K562 (cell line): ENCODE data around the gene SFXN5. TPM values are rescaled to one million over a fixed set of nuclear protein-coding genes. Genes with fewer than 3 reads are reported as not detected.

Source experiments
- ATAC-seq: fragments of 200-7000 bp; cut with Tn5 transposase; 3 replicates; pipeline ENCODE4 v1.9.1; 2020; ENCODE audit warnings: moderate library complexity
- BruUV-seq: library from RNA; stranded (reverse); fragments of 400-500 nt; replicated peaks from 2 replicates; lab custom pipeline; 2021; lab: Mats Ljungman, UMichigan
- CTCF ChIA-PET: fragments of 300-600 bp; formaldehyde crosslinking; extraction: SDS; loops from one replicate; lab custom pipeline; 2021; ENCODE audit warnings: low intra/inter-chr PET ratio; lab: Yijun Ruan, JAX
- POLR2A ChIA-PET: fragments of 300-600, 350-650 bp; sonication (Branson Sonifier 250); formaldehyde crosslinking; extraction: SDS; loops from one replicate; lab custom pipeline; 2021; ENCODE audit warnings: antibody characterized with exemption, inconsistent platforms; lab: Yijun Ruan, JAX
- DNase-seq, 4 experiments: peaks; one replicate each; pipeline versions ENCODE4 v3.0.0 to v3.0.0-alpha.2; 2011 to 2018; ENCODE audit warnings: low spot score in 3 of 4, mixed read lengths in 3 of 4; ENCODE audit errors: extremely low read depth in 1 of 4
- FAIRE-seq: peaks from 2 replicates; lab custom pipeline; 2011; peaks lifted over from hg19 to GRCh38; lab: Jason Lieb, UNC
- H2AFZ ChIP-seq: 2 replicates; pipeline ENCODE4 v1.6.0; 2011; ENCODE audit warnings: low read depth, low read length, control low read depth, inconsistent platforms
- H3K27ac ChIP-seq: fragments of 200-600 bp; 3 replicates; pipeline ENCODE4 v1.8.0; 2011; ENCODE audit warnings: low read depth, mild to moderate bottlenecking, control low read depth, inconsistent platforms, low read length, moderate library complexity, mixed read lengths; ENCODE audit errors: extremely low read depth
- H3K27me3 ChIP-seq, 2 experiments: fragments of 300-600 bp in 1 of 2; 2 replicates in 1 of 2; 3 replicates in 1 of 2; pipeline versions ENCODE4 v1.6.0 to v1.8.0; 2011; ENCODE audit warnings: inconsistent platforms in 2 of 2, low read length in 2 of 2, mild to moderate bottlenecking in 1 of 2, mixed read lengths in 1 of 2, moderate library complexity in 1 of 2; ENCODE audit not compliant: control insufficient read depth in 2 of 2, insufficient read depth in 2 of 2
- H3K36me3 ChIP-seq: fragments of 300-600 bp; 3 replicates; pipeline ENCODE4 v1.8.0; 2011; ENCODE audit warnings: mild to moderate bottlenecking, low read length, inconsistent platforms; ENCODE audit not compliant: control insufficient read depth, insufficient read depth
- H3K4me1 ChIP-seq, 2 experiments: fragments of 200-600 bp in 1 of 2; replicated peaks in 1 of 2; 2 replicates in 1 of 2; 3 replicates in 1 of 2; pipeline versions ENCODE4 v1.5.1 to v1.8.0; 2011; ENCODE audit warnings: inconsistent platforms in 2 of 2, low read length in 2 of 2, mild to moderate bottlenecking in 1 of 2, mixed read lengths in 1 of 2, moderate library complexity in 1 of 2; ENCODE audit not compliant: control insufficient read depth in 2 of 2, insufficient read depth in 2 of 2
- H3K4me2 ChIP-seq: 2 replicates; pipeline ENCODE4 v1.6.1; 2011; ENCODE audit warnings: low read length, control low read depth, inconsistent platforms, mixed read lengths; ENCODE audit not compliant: insufficient read depth
- H3K4me3 ChIP-seq: fragments of 200-600 bp; sonication (generic), shearing (Covaris generic); 2 replicates; pipeline ENCODE4 v1.5.1; 2016; ENCODE audit warnings: control low read depth, inconsistent platforms
- H3K79me2 ChIP-seq: fragments of 200-600 bp; 3 replicates; pipeline ENCODE4 v1.8.0; 2011; ENCODE audit warnings: low read length, inconsistent platforms; ENCODE audit not compliant: control insufficient read depth, insufficient read depth
- H3K9ac ChIP-seq, 2 experiments: 2 replicates each; pipeline versions ENCODE4 v1.6.0 to v1.6.1; 2011; ENCODE audit warnings: low read depth in 2 of 2, low read length in 2 of 2, control low read depth in 1 of 2, inconsistent platforms in 1 of 2, mild to moderate bottlenecking in 1 of 2, mixed read lengths in 1 of 2; ENCODE audit not compliant: insufficient read depth in 1 of 2
- H3K9me1 ChIP-seq: one replicate; pipeline ENCODE4 v1.6.0; 2011; ENCODE audit warnings: inconsistent platforms, mild to moderate bottlenecking, low read length, moderate library complexity; ENCODE audit not compliant: control insufficient read depth, insufficient read depth
- H3K9me3 ChIP-seq: replicated peaks from 2 replicates; pipeline ENCODE4 v1.5.1; 2011; ENCODE audit warnings: low read depth, low read length, inconsistent platforms; ENCODE audit not compliant: control insufficient read depth, insufficient read depth
- H4K20me1 ChIP-seq: replicated peaks from 2 replicates; pipeline ENCODE4 v1.6.1; 2011; ENCODE audit warnings: low read length, inconsistent platforms, mixed read lengths; ENCODE audit not compliant: control insufficient read depth, insufficient read depth
- CCNT2 ChIP-seq: IDR thresholded peaks from 2 replicates; pipeline ENCODE4 v1.6.1; 2011; ENCODE audit warnings: borderline replicate concordance, low read depth, mild to moderate bottlenecking, moderate library complexity, mixed read lengths, low read length; ENCODE audit not compliant: insufficient read length; ENCODE audit errors: extremely low read depth
- FOSL1 ChIP-seq: fragments of 200-800 bp; sonication (Bioruptor generic); conservative IDR thresholded peaks from 2 replicates; pipeline ENCODE4 v1.6.1; 2016; ENCODE audit warnings: missing genetic modification characterization, missing compliant biosample characterization
- FOXK2 ChIP-seq, 2 experiments: fragments of 450-650 bp; IDR thresholded peaks in 1 of 2; conservative IDR thresholded peaks in 1 of 2; 2 replicates each; pipeline ENCODE4 v1.6.1; 2016; ENCODE audit warnings: low read depth in 2 of 2, mild to moderate bottlenecking in 1 of 2
- PRPF4 ChIP-seq: fragments of 200-400 bp; formaldehyde crosslinking; IDR thresholded peaks from one replicate; pipeline ENCODE4 v1.6.1; 2017; ENCODE audit warnings: low read length, low read depth, mild to moderate bottlenecking; ENCODE audit not compliant: insufficient read depth, poor library complexity, severe bottlenecking
- SMARCA5 ChIP-seq: fragments of 450-650 bp; IDR thresholded peaks from 2 replicates; pipeline ENCODE4 v1.6.1; 2016
- SOX6 ChIP-seq: fragments of 450-650 bp; IDR thresholded peaks from 2 replicates; pipeline ENCODE4 v1.6.1; 2014; ENCODE audit warnings: mild to moderate bottlenecking
- SP1 ChIP-seq: sonication (generic); formaldehyde crosslinking; IDR thresholded peaks from 2 replicates; pipeline ENCODE4 v1.8.1; 2022; ENCODE audit warnings: mild to moderate bottlenecking, missing genetic modification reagents
- SP2 ChIP-seq: IDR thresholded peaks from 2 replicates; pipeline ENCODE4 v1.6.1; 2011; ENCODE audit warnings: mild to moderate bottlenecking, low read depth, low read length, moderate library complexity; ENCODE audit not compliant: poor library complexity, severe bottlenecking; ENCODE audit errors: extremely low read depth
- ZNF24 ChIP-seq: fragments of 450-650 bp; IDR thresholded peaks from 2 replicates; pipeline ENCODE4 v1.6.1; 2016
- ZNF551 ChIP-seq: fragments of 250-450 bp; sonication (Bioruptor Pico); IDR thresholded peaks from 2 replicates; pipeline ENCODE4 v1.5.0; 2021; ENCODE audit warnings: mild to moderate bottlenecking, moderate library complexity
- WGBS: fragments of 100-300 bp; shearing (Covaris generic); methylation state at CpG from one replicate; pipeline ENCODE4 v1.1.6; 2016; ENCODE audit warnings: low coverage, mixed read lengths; ENCODE audit not compliant: insufficient coverage; ENCODE audit errors: missing lambda C conversion rate; 5-methylcytosine and 5-hydroxymethylcytosine counted together
- in situ Hi-C: fragments of 300-500 bp; cut with MboI; formaldehyde crosslinking; loops from 4 replicates; pipeline ENCODE4 v1.15.0; 2018; ENCODE audit warnings: inconsistent platforms, mixed read lengths
- intact Hi-C: fragments of 100-400 bp; cut with micrococcal nuclease; formaldehyde crosslinking; loops from 2 replicates; pipeline ENCODE4 v1.14.2; 2022
- polyA plus RNA-seq, 8 experiments: library from polyadenylated mRNA; depleted of rRNA in 4 of 8; stranded (reverse) in 5 of 8; unstranded in 3 of 8; fragments of >200 nt; fragmentation: Nextera tagmentation in 2 of 8; fragmentation: Illumina TruSeq in 1 of 8; extraction: Ambion mirVana in 2 of 8; extraction: Trizol in 1 of 8; gene quantifications; 2 replicates each; pipeline versions ENCODE4 v1.2.1 to v1.2.3, GENCODE V29; 2011 to 2014; ENCODE audit warnings: inconsistent platforms in 1 of 8, missing spikeins in 1 of 8
- total RNA-seq, 7 experiments: library from RNA; depleted of rRNA in 6 of 7; stranded (reverse); fragments of >200 nt in 6 of 7; fragmentation: Illumina TruSeq in 2 of 7; extraction: Trizol in 2 of 7; gene quantifications; 2 replicates each; pipeline versions ENCODE4 v1.2.1 to v1.2.3, GENCODE V29; 2011 to 2021; ENCODE audit warnings: low replicate concordance in 1 of 7
- TF ChIP-seq, protein P1 (sequence below): fragments of 450-650 bp; IDR thresholded peaks from 2 replicates; pipeline ENCODE4 v1.6.1; 2014; ENCODE audit warnings: low read depth, mild to moderate bottlenecking, moderate library complexity, borderline replicate concordance

The SFXN5 gene
- total and polyA plus RNA-seq, 9 of the 15 experiments (the other 6 are each of a cell fraction or from before 2014, with no cell fraction given), result 8.3 to 22.6 (median 16.0) TPM

GRCh38 chr2:72989770-72990556 lies 81.5 kb downstream of the SFXN5 start:
- FAIRE-seq, result no peak
- intact Hi-C loops, result loop anchor here (10.0 kb wide), 1 partner anchor 265 kb away; no protein-coding TSS in a partner anchor
- 0 out of 2 replicates have a peak, but pooled peaks cover 5% of the 10 kb centered on the region for H4K20me1 ChIP-seq
- BruUV-seq, result no TSS peak
- peaks cover 3% of the 10 kb centered on the region for H3K9me1 ChIP-seq
- H3K4me2 ChIP-seq, result no peak overlapping the region
- no peak for ATAC-seq
- WGBS, result 85% methylated on average over 26 of the region's 26 CpGs
- H3K4me3 ChIP-seq, result no peak overlapping the region
- H3K27me3 ChIP-seq, result no peaks in the 10 kb centered on the region
- H3K79me2 ChIP-seq, result no peaks in the 10 kb centered on the region
- no peak for DNase-seq
- no peak overlapping the region for H3K27ac ChIP-seq
- H2AFZ ChIP-seq, result no peak overlapping the region
- TF ChIP-seq SOX6 (no peak), PRPF4 (no peak), ZNF24 (no peak), CCNT2 (no peak), ZNF551 (CRISPR knock-in tag) (no peak), FOSL1 (tag) (no peak), FOXK2 (conservative IDR thresholded peaks at IDR 0.05 in 1 of 2, IDR thresholded peaks at IDR 0.05 in 1 of 2; ENCODE audit: low read depth in 2 of 2) (no peak), SMARCA5 (no peak), SP1 (CRISPR knock-in tag) (no peak), SP2 (no peak)
- TF ChIP-seq, protein P1, sequence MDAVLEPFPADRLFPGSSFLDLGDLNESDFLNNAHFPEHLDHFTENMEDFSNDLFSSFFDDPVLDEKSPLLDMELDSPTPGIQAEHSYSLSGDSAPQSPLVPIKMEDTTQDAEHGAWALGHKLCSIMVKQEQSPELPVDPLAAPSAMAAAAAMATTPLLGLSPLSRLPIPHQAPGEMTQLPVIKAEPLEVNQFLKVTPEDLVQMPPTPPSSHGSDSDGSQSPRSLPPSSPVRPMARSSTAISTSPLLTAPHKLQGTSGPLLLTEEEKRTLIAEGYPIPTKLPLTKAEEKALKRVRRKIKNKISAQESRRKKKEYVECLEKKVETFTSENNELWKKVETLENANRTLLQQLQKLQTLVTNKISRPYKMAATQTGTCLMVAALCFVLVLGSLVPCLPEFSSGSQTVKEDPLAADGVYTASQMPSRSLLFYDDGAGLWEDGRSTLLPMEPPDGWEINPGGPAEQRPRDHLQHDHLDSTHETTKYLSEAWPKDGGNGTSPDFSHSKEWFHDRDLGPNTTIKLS, result no peak
- TF ChIP-seq, all 486 proteins: peak for 0
- H3K36me3 ChIP-seq, result no peaks in the 10 kb centered on the region
- in situ Hi-C loops, result loop anchor here (5.0 kb wide), 1 partner anchor 172 kb away; no protein-coding TSS in a partner anchor
- peaks cover 10 to 19% of the 10 kb centered on the region in 2 experiments for H3K4me1 ChIP-seq
- POLR2A ChIA-PET, result no interaction called here
- H3K9ac ChIP-seq, result no peak overlapping the region
- no peaks in the 10 kb centered on the region for H3K9me3 ChIP-seq
- CTCF ChIA-PET, result no interaction called here
